Epidermal melanocyte (primary cell): ENCODE results near the gene CBLL1.

Experiments used
- DNase-seq: peaks from one replicate; pipeline ENCODE4 v3.0.0; 2011; ENCODE audit warnings: low spot score; ENCODE audit not compliant: insufficient read length

Gene CBLL1

DNA sequence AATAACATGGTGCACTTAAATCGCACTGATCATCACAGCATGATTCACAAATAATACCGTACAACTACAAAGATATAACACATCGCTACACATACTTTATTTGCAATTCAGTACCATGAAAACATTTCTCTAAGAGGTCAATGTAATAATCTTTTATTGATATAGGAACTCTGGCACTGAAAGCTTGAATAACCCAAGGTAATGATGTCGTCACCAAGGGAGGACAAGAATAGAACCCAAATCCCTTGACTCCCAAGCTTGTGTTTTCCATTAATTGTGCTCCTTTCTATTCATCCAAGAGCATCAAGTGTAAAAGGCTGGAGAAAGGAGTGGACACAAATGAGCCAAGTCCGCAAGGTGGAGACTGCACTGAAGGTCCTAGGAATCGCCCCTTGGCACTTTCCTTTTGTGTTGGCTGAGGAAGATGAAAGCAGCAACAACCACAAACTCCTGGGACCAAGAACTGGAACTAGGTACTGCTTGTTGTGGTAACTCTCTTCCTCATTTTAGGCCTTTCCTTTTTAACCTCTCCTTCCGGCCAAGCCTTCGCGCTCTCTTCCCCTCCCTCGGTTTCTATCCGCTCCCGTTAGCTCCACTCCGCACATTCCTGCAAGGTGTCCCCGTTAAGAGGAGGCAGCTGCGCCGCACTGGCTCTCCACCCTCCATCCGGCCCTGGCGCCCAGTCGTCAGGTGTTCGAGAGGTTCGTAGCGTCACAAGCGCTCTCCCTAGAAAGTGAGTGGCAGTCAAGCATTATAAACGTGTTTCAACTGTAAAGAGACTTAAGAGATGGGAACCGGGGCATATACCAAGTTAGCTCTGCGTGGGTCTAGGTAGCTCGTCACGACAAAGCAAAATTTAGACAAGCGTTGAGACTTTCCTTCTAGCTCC lies 1.0 kb upstream of the CBLL1 start:
- DNase-seq: no peak

DNA sequence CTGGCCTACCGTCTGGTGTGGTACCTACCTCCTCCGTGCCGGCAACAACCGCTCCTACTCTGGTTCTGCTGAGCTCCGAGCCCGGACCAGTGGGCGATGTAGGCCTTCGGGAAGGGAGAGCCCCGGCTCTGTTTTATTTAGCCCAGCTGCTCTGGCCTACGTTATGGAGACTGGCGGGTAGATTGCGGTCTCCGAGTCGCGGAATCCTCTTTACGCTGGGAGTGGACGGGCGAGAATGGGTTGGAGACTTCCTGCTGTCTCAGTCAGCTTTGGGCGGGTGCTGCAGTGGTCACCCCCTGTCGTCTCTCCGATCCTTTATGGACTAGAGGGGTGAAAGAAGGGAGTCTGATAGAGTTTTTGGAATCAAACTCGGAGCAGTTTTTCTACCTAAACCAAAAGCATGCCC lies 406 bp downstream of the CBLL1 start:
- no peak for DNase-seq

DNA sequence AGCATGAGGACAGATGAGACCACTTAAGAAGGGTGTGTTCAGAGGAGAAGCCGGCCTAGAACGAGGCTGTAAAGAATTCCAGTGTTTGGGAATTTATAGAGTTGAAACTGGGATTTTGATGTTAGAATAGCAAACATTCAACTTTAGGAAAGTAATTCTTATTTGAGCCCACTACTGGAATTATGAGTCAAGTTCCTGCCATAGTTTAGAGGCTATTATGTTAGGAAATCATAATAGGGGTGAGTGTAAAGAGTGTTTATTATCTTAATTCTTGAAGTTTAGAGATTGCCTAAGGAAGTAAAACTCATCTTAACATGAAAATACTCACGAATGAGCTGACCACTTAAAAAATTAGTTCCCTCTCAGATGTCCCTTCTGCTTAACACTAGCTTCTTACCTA lies 2.1 kb downstream of the CBLL1 start:
- DNase-seq: no peak

DNA sequence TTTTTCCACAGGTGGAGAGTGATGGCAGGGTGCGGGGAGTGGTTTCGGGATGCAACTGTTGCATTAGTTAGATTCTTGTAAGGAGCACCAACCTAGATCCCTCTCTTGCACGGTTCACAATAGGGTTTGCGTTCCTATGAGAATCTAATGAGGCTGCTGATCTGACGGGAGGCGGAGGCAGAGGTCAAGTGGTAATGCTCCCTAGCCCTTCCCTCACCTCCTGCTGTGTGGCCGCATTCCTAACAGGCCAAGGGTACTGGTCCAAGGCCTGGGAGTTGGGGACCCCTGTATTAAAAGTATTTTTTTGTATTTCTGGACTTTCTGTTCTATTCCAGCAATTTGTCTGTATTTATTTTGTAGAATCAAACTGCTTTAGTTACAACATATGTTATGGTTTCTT lies 7.2 kb downstream of the CBLL1 start:
- no peak for DNase-seq

DNA sequence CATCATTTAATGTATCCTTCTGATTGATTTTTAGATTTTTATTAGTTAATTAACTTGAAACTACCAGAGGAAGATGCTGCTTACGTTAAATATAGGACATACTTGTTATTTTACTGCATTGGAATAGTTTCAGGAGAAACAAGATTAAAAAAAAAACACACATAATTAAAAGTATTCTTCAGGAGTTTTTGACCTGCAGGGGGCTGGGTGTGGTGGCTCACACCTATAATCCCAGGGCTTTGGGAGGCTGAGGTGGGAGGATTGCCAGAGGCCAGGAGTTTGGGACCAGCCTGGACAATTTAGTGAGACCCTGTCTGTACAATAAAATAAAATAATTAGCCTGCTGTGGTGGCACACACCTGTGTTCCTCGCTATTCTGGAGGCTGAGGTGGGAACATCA lies 10.7 kb downstream of the CBLL1 start:
- no peak for DNase-seq

DNA sequence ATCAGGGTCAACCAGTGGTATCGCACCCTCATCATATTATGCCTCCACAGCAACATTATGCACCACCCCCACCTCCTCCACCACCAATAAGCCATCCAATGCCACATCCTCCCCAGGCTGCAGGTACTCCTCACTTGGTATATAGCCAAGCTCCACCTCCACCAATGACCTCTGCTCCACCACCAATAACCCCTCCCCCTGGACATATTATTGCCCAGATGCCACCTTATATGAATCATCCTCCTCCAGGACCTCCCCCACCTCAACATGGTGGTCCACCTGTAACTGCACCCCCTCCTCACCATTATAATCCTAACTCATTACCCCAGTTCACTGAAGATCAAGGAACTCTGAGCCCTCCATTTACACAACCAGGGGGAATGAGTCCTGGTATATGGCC lies 14.7 kb downstream of the CBLL1 start:
- no peak for DNase-seq

DNA sequence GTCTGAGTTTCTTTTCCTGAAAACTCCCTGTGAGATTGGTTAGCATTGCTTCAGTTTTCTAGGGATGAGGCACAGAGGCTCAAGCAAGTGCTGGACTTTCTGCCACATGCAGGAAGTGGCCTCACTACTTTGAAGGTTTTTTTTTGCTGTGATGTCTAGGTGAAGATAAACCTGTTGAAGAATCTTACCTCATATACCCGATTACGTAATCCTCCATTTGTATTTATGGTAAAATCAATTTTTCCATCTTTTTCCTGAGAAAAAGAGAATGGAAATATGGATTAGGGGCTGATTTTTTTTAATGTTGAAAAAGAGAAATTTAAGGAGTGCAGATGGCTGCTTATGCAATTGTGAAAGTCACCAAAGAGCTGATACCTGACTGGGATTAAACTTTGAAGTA lies 23.4 kb downstream of the CBLL1 start:
- no peak for DNase-seq

DNA sequence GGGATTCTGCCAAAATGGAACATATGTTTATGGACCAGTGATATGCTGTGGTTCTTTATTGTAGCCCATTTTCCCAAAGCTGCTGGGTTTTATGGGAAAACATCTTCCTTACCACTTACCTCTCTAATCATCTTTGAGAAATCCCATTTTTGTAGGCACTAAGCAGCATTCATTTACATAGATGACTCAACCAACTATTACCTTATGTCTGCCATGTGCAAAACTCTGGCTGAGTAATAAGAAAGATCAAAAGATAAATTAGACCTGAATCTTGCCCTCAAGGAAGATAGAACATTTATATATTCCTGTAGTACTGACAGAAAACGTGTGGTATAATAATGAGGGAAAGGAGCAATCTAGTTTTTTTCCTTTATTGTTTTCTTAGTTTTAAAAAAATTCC lies 24.3 kb downstream of the CBLL1 start:
- no peak for DNase-seq

DNA sequence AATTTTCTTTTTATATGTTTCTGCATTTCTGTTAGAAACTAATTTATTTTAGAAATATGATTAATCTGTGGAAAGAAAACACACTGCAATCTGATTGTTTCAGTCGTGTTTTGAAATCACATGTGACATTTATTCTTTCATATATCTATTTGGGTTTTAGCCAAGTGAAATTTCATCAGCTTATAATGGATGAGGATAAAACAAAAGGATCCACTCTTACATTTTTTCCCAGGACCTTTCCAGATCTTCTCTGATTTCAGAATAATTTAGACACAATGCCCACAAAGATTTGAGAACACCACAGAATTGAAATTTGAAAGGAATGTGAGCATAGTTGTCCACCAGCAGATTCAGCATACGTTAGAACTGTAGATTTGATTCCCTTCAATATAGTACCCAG lies 29.1 kb downstream of the CBLL1 start:
- DNase-seq: no peak

DNA sequence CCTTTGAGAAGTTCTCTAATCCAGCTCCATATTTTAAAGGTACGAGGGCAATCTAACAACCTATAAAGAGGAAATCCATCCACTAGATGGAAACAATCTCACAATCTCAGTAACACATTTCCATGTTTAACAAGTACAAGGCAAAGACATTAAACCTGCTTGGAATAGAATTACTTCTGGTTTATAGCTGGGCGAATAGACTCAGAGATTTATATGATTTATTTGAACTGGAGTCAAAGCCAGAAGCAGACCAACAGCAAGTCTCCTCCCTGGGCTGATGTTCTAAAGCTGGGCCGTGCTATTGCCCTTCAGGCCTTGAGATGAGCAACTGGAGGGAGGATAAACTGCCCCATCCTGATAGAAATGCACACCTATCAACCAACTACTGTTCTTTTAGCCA lies 33.8 kb downstream of the CBLL1 start:
- no peak for DNase-seq

DNA sequence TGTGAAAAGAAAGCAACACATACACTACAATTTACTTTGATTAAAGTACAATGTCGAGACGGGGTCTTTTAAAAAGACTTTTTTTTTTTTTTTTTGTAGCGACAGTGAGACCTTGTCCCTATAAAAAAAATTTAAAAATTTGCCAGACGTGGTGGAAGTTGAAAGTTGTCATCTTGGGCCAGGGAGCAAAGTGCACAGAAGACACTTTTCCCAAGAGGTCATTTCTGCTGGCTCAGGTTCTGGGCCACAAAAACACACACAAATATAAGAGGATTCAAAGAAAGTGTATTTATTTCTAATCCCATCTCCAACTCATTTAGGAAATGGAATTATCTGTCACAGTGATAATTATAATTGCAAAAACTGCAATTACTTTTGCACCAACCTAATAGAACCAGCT lies 34.3 kb downstream of the CBLL1 start:
- DNase-seq: no peak

DNA sequence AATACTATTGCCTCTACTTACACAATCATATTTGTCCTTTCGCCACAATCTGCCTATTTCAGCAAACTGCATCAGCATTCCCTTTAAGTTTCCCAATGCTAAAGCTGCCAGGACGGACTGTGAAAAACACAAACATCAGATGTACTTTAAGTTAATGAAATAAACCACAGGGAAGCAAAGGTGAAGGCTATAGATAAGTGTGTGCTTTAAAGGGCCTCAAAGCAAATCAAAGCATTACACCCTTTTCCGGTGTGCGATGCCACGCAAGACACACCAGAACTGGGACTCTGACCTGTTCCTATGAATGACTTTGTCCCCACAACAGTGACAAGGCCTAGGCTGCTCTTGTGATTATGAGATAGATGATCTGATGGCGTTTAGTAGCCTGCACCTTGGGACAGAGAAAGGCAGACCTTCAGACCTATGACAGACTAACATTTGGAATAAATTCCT lies 35.7 kb downstream of the CBLL1 start:
- DNase-seq: no peak

DNA sequence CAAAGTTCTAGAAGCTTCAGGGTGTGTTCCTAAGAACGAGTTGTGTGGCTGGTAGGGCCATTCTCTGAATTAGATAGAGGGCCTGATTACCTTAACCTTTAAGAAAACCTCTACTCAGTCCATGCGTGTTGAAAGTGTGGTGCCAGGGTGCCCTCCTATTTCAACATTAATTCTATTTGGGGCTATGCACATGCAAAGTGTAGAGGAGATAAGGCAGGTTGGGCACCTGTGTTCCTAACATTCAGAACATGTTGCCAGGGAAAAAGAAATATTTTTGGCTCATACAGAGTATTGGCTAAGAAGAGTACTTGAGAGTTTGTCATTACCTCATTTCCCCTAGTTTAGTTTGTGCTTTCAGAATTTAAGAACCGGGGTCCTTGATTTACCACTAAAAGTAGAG lies 38.4 kb downstream of the CBLL1 start:
- DNase-seq: no peak

DNA sequence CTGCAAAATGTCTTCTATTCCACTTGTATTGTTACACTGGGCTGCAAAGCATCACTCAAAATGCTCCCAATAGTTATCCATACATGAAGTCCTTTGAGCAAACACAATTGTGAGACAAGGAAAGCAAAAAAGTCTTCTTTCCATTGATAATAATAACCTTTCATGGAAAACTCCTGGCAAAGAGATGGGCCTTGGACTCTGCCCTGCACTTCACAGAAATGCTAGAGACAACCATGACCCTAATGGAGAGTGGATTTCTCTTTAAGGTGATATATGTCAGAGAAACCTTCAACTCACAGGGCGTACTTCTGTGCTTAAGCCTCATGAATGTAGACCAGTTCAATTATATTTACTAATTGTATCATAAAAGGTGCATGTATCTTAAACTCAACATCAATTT lies 39.7 kb downstream of the CBLL1 start:
- no peak for DNase-seq

DNA sequence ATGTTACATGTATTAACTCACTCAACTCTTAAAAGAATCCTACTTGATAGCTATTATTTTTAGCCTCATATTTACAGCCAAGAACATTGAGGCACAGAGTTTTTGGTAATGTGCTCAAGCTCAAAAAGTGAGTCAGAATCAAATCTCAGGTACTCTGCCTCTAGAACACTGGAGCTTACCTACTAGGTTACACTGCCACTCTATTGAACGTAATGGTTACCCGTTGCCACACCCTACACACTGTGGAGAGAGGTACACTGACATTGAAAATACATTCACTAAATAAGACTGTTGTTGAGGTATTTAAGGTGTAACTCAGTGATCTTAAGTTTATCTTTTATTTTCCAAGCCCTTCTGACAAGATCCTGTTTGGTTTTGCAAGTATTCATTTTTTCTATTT lies 41.2 kb downstream of the CBLL1 start:
- DNase-seq: no peak

DNA sequence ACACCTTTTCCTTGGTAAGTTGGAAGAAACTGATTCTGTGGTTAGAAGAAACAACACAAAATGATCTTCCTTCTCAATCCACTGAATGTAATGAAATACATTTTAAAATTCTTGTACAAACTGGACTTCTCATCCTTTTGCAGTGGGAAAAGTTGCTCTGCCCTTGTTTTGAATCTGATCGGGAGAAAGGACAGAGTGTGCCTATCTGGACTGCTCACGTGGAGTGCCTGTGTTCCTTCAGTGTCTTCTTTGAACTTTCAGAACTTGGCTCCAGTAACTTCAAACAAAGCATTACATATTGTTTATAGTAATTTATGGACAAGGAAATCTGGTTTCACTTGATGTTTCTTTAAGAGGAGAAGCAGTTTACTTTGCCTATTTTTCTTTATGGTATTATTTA lies 42.0 kb downstream of the CBLL1 start:
- no peak for DNase-seq

DNA sequence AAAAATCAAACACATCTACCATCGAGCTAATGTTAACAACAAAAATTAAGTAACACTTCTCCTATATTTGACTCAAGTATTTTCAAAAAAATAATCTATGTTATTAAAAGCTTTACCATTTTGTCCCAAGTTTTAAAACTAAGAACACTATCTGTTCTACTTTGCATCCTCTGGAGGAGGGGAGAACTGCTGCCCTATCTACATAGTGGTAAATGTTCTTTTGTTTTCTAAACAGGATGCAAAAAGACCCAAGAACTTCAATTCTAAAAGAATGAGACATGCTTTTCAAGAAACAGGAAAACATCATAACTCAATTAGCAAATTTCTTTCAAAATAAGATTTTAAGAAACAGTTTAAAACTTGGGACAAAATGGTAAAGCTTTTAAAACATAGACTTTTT lies 44.3 kb downstream of the CBLL1 start:
- no peak for DNase-seq

DNA sequence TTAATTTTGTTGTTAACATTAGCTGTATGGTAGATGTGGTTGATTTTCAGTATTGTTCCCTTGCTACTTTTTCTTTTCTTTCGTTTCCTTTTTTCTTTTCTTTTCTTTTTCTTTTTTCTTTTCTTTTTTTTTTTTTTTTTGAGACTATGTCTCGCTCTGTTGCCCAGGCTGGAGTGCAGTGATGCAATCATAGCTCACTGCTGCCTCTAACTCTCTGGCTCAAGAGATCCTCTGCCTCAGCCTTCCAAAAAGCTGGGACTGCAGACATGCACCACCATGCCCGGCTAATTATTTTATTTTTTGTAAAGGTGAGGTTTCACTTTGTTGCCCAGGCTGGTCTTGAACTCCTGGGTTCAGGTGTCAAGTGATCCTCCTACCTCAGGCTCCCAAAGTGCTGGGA lies 44.7 kb downstream of the CBLL1 start:
- DNase-seq: no peak

DNA sequence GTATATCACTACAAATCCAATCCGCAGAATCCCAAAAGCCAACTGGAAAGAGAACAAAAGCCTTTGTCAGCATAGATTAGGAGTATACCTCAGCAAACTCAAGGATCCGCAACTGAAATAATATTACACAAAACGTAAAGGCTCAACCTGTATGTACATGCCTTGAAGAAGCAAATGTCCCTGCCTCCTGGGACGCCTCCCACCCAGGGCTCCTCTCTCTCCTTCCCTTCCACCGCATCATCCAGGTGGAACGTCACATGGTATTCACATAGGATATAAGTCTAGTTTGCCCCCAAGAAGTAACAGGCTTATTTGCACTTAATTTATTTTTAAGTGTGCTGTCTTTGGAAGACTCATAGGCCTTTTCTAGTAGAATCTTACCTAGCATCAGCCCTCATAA lies 45.7 kb downstream of the CBLL1 start:
- no peak for DNase-seq

DNA sequence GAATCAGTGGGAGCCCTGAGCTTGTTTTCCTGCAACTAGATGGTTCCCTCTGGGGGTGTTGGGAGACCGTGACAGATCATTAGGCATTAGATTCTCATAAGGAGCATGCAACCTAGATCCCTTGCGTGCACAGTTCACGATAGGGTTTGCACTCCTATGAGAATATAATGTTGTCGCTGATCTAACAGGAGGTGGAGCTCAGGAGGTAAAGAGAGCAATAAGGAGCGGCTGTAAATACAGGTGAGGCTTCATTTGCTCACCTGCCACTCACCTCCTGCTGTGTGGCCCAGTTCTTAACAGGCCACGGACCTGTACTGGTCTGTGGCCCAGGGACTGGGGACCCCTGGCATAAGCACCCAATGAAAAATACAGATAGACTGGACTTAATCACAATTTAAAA lies 48.4 kb downstream of the CBLL1 start:
- no peak for DNase-seq

DNA sequence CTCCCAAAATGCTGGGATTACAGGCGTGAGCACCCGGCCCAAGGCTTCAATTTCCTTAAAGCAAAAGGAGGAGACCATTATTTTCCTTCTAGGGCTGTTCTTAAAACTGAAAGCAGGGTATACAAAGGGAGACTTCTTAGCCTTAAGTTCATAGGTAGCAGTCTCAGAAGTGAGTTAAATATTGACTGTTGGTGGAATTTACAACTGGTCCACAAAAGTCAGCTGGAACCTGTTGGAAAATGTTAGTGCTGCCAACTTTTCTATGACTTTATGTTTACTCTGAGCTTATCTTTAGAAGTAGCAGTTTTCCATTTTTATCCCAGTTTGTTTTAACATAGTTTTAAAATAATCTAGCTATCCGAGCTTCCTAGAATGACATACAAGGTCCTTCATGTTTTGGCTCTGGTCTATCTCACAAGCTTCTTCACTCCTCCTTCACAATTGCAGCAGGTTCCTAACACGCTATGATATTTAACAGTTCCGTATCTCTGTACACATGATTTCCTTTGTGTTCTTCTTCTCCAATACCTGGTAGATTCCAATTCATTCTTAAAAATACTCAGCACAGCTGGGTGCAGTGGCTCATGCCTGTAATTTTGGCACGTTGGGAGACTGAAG lies 55.8 kb downstream of the CBLL1 start:
- DNase-seq: no peak

DNA sequence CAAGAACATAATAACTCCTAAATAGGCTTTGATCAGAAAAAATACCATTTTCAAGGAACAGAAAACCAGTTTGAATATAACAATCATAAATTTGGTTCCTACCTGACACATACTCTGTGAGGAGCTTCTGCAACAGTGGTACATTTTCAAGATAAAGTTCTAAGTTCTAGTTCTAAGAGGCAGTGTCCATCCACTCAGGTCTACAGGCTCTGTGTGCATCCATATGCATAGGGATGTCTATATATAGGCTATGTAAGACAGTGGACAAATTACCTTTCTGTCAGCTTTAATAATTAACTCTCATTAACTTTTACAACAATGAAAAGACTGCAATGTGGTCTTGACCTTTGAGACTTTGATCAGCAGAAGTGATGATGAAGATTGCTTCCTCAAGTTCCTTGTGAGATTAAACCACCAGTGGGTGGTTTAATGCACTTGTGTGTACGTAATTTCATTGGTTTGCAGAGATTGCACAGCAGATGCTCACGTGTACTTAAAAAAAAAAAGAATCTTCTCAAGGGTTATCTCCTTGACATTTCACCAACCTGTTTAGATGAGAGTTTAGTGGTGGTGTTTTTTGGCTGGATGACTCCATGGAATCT lies 59.2 kb downstream of the CBLL1 start, which contains the start of gene SLC26A3:
Gene SLC26A3 (minus strand): TSS at position 215 of the 602 bp plus-strand sequence. CDS start 8,714 bp downstream, outside the sequence.
- no peak for DNase-seq

DNA sequence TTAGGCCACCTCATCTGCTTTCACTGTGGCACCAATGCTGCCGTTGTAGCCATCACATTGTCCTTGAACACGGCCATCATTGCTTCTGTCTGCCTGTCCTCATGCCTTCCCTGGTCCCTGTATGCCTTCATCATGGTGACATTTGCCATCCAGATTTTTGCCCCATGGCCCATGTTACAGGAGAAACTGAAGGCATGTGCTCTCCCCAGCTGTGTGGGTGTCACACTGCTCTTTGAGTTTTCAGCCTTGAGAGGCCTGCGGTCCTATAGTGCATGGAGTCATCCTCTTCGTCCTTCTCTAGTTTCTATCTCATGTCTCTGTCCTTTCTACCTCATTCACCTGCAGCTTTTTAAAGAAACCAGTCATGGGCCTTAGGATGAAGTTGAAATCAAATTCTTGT lies 65.2 kb downstream of the CBLL1 start:
- DNase-seq: no peak
